HCT116 (cell line): Measurements from ENCODE around the gene SEMA6B.

Experiments used
- EZH2 ChIP-seq: fragments of 200-600 bp; sonication (generic); IDR thresholded peaks from 2 replicates; pipeline ENCODE4 v1.6.1; 2017; ENCODE audit warnings: antibody characterized with exemption, mixed run types
- EZH2phosphoT487 ChIP-seq: fragments of 200-600 bp; IDR thresholded peaks from 2 replicates; pipeline ENCODE4 v1.6.1; 2018; ENCODE audit warnings: antibody characterized with exemption, borderline replicate concordance
- MAX ChIP-seq: IDR thresholded peaks from 2 replicates; pipeline ENCODE4 v1.6.1; 2012
- POLR2AphosphoS5 ChIP-seq: IDR thresholded peaks from 2 replicates; pipeline ENCODE4 v1.6.1; 2011; ENCODE audit warnings: mild to moderate bottlenecking, low read depth, low read length, moderate library complexity

GRCh38 chr19:4593409-4593851, 33.9 kb upstream of the SEMA6B start:
- TF ChIP-seq MAX (no peak), POLR2AphosphoS5 (no peak), EZH2 (no peak), EZH2phosphoT487 (no peak)
